ENCODE measurements around the gene VDAC1. TPM values are rescaled to one million over a fixed set of nuclear protein-coding genes. Genes with fewer than 3 reads are reported as not detected.

Gene VDAC1
- total and polyA plus RNA-seq, 2 donors (not counting 1 experiment from before 2014, with no cell fraction given) = 27.8 to 60.7 TPM

GRCh38 chr5:133938929-133939328 is 65.8 kb downstream of the VDAC1 start:
- Histone ChIP-seq H3K4me3 (ENCODE audit: control extremely low read depth in 1 of 5, extremely low read depth in 1 of 5, insufficient read depth in 1 of 5, low read depth in 2 of 5, low read length in 4 of 5) (peak overlapping the region in 1 of 5 experiments; percentile 22), H3K36me3 (replicated peaks in 1 of 2; ENCODE audit: control extremely low read depth in 1 of 2, control insufficient read depth in 1 of 2, extremely low read depth in 1 of 2, insufficient read depth in 2 of 2, low read length in 1 of 2) (no peaks in the 10 kb centered on the region), H3K9ac (ENCODE audit: low read length) (peak overlapping the region; percentile 4), H3K4me1 (ENCODE audit: control insufficient read depth in 2 of 2, insufficient read depth in 2 of 2, low read length in 2 of 2) (peaks cover 84 to 96% of the 10 kb centered on the region in 2 donors), H3K79me2 (ENCODE audit: control insufficient read depth, insufficient read depth, low read length) (no peaks in the 10 kb centered on the region), H2AFZ (ENCODE audit: insufficient read depth, low read depth, low read length, poor library complexity, severe bottlenecking) (no peak overlapping the region), H3K4me2 (replicated peaks; ENCODE audit: low read depth, low read length, poor library complexity, severe bottlenecking) (peak overlapping the region; percentile 42), H3K9me3 (ENCODE audit: control extremely low read depth in 1 of 3, control insufficient read depth in 2 of 3, insufficient read depth in 1 of 3, low read length in 2 of 3) (peaks cover 0 to 24% (median 0%) of the 10 kb centered on the region in 3 donors), H3K27me3 (replicated peaks in 1 of 4; ENCODE audit: control extremely low read depth in 1 of 4, control insufficient read depth in 3 of 4, insufficient read depth in 4 of 4, low read length in 3 of 4) (no peaks in the 10 kb centered on the region), H3K27ac (ENCODE audit: low read length in 2 of 2) (peak overlapping the region; percentile 93 to 99), H4K20me1 (ENCODE audit: control insufficient read depth, insufficient read depth, low read length, poor library complexity, severe bottlenecking) (no peaks in the 10 kb centered on the region)
- H3K27ac Mint-ChIP-seq = peak overlapping the region; percentile 99
- intact Hi-C loops (cut with micrococcal nuclease) = loop anchor here (5.0 kb wide), 1 partner anchor 907 kb away; no protein-coding TSS in a partner anchor
- peaks cover 3% of the 10 kb centered on the region for H3K9me3 Mint-ChIP-seq (ENCODE audit: insufficient read depth)
- POLR2A ChIA-PET = interaction anchor here (0.5 to 1.6 kb wide), 5 partner anchors 9 to 66 kb away, joined by 3 to 6 read pairs (median 4); partner anchors contain the start of gene VDAC1
- TF ChIP-seq CTCF (IDR thresholded peaks at IDR 0.05) (no peak), EZH2 (IDR thresholded peaks at IDR 0.05; ENCODE audit: borderline replicate concordance, insufficient read depth, low read depth, low read length, poor library complexity, severe bottlenecking) (no peak)
- peak; percentile 67 for DNase-seq
- H3K4me1 Mint-ChIP-seq = peaks cover 83% of the 10 kb centered on the region
- no peaks in the 10 kb centered on the region for H3K27me3 Mint-ChIP-seq
- H3K4me3 Mint-ChIP-seq = peak overlapping the region; percentile 30
- ATAC-seq (ENCODE audit: low read depth) = no peak
- 20% methylated on average over 1 of the region's 3 CpGs for WGBS (ENCODE audit: insufficient coverage)
- CTCF ChIA-PET = interaction anchor here (1.0 to 3.1 kb wide), 8 partner anchors 9 to 515 kb away, joined by 3 to 20 read pairs (median 4); no protein-coding TSS in a partner anchor
